BE2C (cell line): ENCODE data around the gene FAM43A.

Experiments used
- DNase-seq: peaks from one replicate; pipeline ENCODE4 v3.0.0-alpha.2; 2020
- H3K27me3 ChIP-seq: fragments of 250-450 bp; sonication (Bioruptor Pico); 2 replicates; pipeline ENCODE4 v1.5.1; 2020; ENCODE audit warnings: mild to moderate bottlenecking
- H3K36me3 ChIP-seq: fragments of 250-450 bp; sonication (Bioruptor Pico); 2 replicates; pipeline ENCODE4 v1.5.1; 2020; ENCODE audit warnings: mild to moderate bottlenecking
- H3K4me1 ChIP-seq: fragments of 250-450 bp; sonication (Bioruptor Pico); 2 replicates; pipeline ENCODE4 v1.5.1; 2020
- H3K4me3 ChIP-seq: 2 replicates; pipeline ENCODE4 v1.5.1; 2011; ENCODE audit warnings: low read depth, low read length
- H3K9me3 ChIP-seq: fragments of 250-450 bp; sonication (Bioruptor Pico); 2 replicates; pipeline ENCODE4 v1.5.1; 2020
- CTCF ChIP-seq: IDR thresholded peaks from 2 replicates; pipeline ENCODE4 v1.5.1; 2012; ENCODE audit warnings: mild to moderate bottlenecking, low read depth, low read length

The FAM43A gene

GRCh38 chr3:194642769-194643168 lies 42.9 kb upstream of the FAM43A start:
- Histone ChIP-seq H3K4me3 (no peak overlapping the region), H3K36me3 (peaks cover 77% of the 10 kb centered on the region), H3K27me3 (no peaks in the 10 kb centered on the region), H3K4me1 (no peaks in the 10 kb centered on the region; the same call in 1 of the 2 replicates), H3K9me3 (no peaks in the 10 kb centered on the region)
- no peak for TF ChIP-seq CTCF
- no peak for DNase-seq

- Histone ChIP-seq H3K4me3 (no peak overlapping the region), H3K27me3 (no peaks in the 10 kb centered on the region), H3K9me3 (no peaks in the 10 kb centered on the region), H3K4me1 (no peaks in the 10 kb centered on the region), H3K36me3 (peaks cover 84% of the 10 kb centered on the region)
- no peak for DNase-seq
- no peak for TF ChIP-seq CTCF
These were observed 37.9 kb upstream of the FAM43A start for GRCh38 chr3:194647747-194648146.

- Histone ChIP-seq H3K27me3 (no peaks in the 10 kb centered on the region), H3K9me3 (no peaks in the 10 kb centered on the region), H3K4me3 (no peak overlapping the region), H3K4me1 (no peaks in the 10 kb centered on the region), H3K36me3 (peaks cover 85% of the 10 kb centered on the region)
- DNase-seq = no peak
- no peak for TF ChIP-seq CTCF
These were observed 31.2 kb upstream of the FAM43A start for GRCh38 chr3:194654443-194654842.

GRCh38 chr3:194657439-194657838 lies 28.2 kb upstream of the FAM43A start:
- peaks cover 85% of the 10 kb centered on the region for H3K36me3 ChIP-seq
- no peaks in the 10 kb centered on the region; the same call in 1 of the 2 replicates for H3K4me1 ChIP-seq
- H3K4me3 ChIP-seq = no peak overlapping the region

GRCh38 chr3:194658477-194659242 lies 27.0 kb upstream of the FAM43A start:
- Histone ChIP-seq H3K36me3 (peaks cover 74% of the 10 kb centered on the region), H3K4me3 (no peak overlapping the region), H3K4me1 (no peaks in the 10 kb centered on the region; the same call in 1 of the 2 replicates), H3K27me3 (no peaks in the 10 kb centered on the region), H3K9me3 (no peaks in the 10 kb centered on the region)
- no peak for TF ChIP-seq CTCF
- DNase-seq = no peak

More at GRCh38 chr3:194657439-194657838, 28.2 kb upstream of the FAM43A start:
- Histone ChIP-seq H3K27me3 (no peaks in the 10 kb centered on the region), H3K9me3 (no peaks in the 10 kb centered on the region)
- no peak for TF ChIP-seq CTCF
- DNase-seq = no peak

- Histone ChIP-seq H3K27me3 (no peaks in the 10 kb centered on the region), H3K4me1 (no peaks in the 10 kb centered on the region; the same call in 1 of the 2 replicates), H3K9me3 (no peaks in the 10 kb centered on the region), H3K4me3 (no peak overlapping the region), H3K36me3 (peaks cover 73% of the 10 kb centered on the region)
- no peak for DNase-seq
- TF ChIP-seq CTCF = no peak
These were observed 25.9 kb upstream of the FAM43A start for GRCh38 chr3:194659778-194660177.
